ENCODE data around the gene ATXN7L3B.

DNA sequence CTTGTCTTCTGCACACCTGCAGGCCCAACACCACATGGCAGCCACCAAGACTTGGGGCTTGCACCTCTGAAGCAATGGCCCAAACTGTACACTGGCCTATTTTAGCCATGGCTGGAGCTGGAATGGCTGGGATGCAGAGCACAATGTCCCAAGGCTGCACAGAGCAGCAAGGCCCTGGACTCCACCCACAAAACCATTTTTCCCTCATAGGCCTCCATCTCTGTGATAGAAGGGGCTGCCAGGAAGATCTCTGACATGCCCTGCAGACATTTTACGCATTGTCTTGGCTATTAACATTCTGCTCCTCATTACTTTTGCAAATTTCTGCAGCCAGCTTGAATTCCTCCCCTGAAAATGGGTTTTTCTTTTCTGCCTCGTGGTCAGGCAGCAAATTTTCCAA, 22.1 kb downstream of the ATXN7L3B start:
- TF ChIP-seq, protein P1, sequence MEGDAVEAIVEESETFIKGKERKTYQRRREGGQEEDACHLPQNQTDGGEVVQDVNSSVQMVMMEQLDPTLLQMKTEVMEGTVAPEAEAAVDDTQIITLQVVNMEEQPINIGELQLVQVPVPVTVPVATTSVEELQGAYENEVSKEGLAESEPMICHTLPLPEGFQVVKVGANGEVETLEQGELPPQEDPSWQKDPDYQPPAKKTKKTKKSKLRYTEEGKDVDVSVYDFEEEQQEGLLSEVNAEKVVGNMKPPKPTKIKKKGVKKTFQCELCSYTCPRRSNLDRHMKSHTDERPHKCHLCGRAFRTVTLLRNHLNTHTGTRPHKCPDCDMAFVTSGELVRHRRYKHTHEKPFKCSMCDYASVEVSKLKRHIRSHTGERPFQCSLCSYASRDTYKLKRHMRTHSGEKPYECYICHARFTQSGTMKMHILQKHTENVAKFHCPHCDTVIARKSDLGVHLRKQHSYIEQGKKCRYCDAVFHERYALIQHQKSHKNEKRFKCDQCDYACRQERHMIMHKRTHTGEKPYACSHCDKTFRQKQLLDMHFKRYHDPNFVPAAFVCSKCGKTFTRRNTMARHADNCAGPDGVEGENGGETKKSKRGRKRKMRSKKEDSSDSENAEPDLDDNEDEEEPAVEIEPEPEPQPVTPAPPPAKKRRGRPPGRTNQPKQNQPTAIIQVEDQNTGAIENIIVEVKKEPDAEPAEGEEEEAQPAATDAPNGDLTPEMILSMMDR (conservative IDR thresholded peaks at IDR 0.05; ENCODE audit: low read depth in 2 of 2): no peak
- TF ChIP-seq POLR2AphosphoS5 (IDR thresholded peaks at IDR 0.05; ENCODE audit: low read depth): no peak
- no peak for TF ChIP-seq EZH2 (IDR thresholded peaks at IDR 0.05; ENCODE audit: low read depth, unreplicated experiment)
- no peak for TF ChIP-seq JUNB (IDR thresholded peaks at IDR 0.05; ENCODE audit: unreplicated experiment)
- TF ChIP-seq ZNF114 (CRISPR knock-in tag; IDR thresholded peaks at IDR 0.05): no peak

Measured in GM23338 (cell line).